Stimulated activated CD4-positive, alpha-beta T cell treated with anti-CD3 and anti-CD28 coated beads, Interleukin-1b, Interleukin-23, amount 100 ng/mL, for 1 hour (primary cell): ENCODE results near the gene ALG14.
"Not testable (repeated sequence)": the region's sequence is repeated elsewhere in the genome, so short reads cannot be mapped to it uniquely, and the experiment has no call there.

Experiments used
- DNase-seq, 2 donors: peaks; one replicate each; pipeline ENCODE4 v3.0.0-alpha.2; 2020; ENCODE audit warnings: low read depth in 2 of 2

ALG14 gene

GRCh38 chr1:95007687-95008086, 65.1 kb downstream of the ALG14 start:
- DNase-seq, result no peak

- no peak for DNase-seq
These were observed 66.1 kb downstream of the ALG14 start for GRCh38 chr1:95006681-95007080.

- no peak for DNase-seq
These were observed 67.2 kb downstream of the ALG14 start for GRCh38 chr1:95005584-95005983.

- no peak for DNase-seq
These were observed 68.7 kb downstream of the ALG14 start for GRCh38 chr1:95004013-95004412.

GRCh38 chr1:95003433-95003738, 69.4 kb downstream of the ALG14 start:
- DNase-seq, result no peak

GRCh38 chr1:95002540-95003432, 70.0 kb downstream of the ALG14 start:
- DNase-seq, result no peak

GRCh38 chr1:95002164-95002539, 70.6 kb downstream of the ALG14 start:
- DNase-seq, result no peak

GRCh38 chr1:94999456-95000131, 73.2 kb downstream of the ALG14 start:
- no peak for DNase-seq

GRCh38 chr1:94998748-94999147, 74.0 kb downstream of the ALG14 start:
- DNase-seq, result no peak

GRCh38 chr1:94998114-94998513, 74.6 kb downstream of the ALG14 start:
- DNase-seq, result no peak

GRCh38 chr1:94995536-94995935, 77.2 kb downstream of the ALG14 start:
- not testable (repeated sequence) for DNase-seq

- DNase-seq, result no peak
These were observed 77.9 kb downstream of the ALG14 start for GRCh38 chr1:94994805-94995204.

GRCh38 chr1:94993931-94994645, 78.7 kb downstream of the ALG14 start:
- no peak for DNase-seq

- DNase-seq, result no peak
These were observed 79.7 kb downstream of the ALG14 start for GRCh38 chr1:94992863-94993563.

GRCh38 chr1:94992161-94992560, 80.6 kb downstream of the ALG14 start:
- no peak for DNase-seq

GRCh38 chr1:94989911-94990473, 82.8 kb downstream of the ALG14 start:
- no peak for DNase-seq

- DNase-seq, result no peak
These were observed 83.4 kb downstream of the ALG14 start for GRCh38 chr1:94989398-94989797.

GRCh38 chr1:94988356-94988755, 84.4 kb downstream of the ALG14 start:
- no peak for DNase-seq

- DNase-seq, result no peak
These were observed 86.0 kb downstream of the ALG14 start for GRCh38 chr1:94986783-94987182.

GRCh38 chr1:94983171-94983739, 89.5 kb downstream of the ALG14 start:
- no peak for DNase-seq

- no peak for DNase-seq
These were observed 90.4 kb downstream of the ALG14 start for GRCh38 chr1:94982398-94982797.
